Suprapubic skin (tissue), 4 donors: ENCODE measurements around the gene GIMAP8. TPM values are rescaled to one million over a fixed set of nuclear protein-coding genes. Genes with fewer than 3 reads are reported as not detected.
A peak's percentile ranks its signal among the peaks of the same experiment; 100 is the strongest.

Source experiments
- DNase-seq, 2 donors: peaks; one replicate each; pipeline ENCODE4 v3.0.0-alpha.2; 2019; ENCODE audit warnings: low spot score in 2 of 2
- H3K27ac ChIP-seq: fragments of 200-600 bp; sonication (generic); one replicate; pipeline ENCODE4 v1.5.1; 2019
- H3K27me3 ChIP-seq: fragments of 200-600 bp; sonication (generic); one replicate; pipeline ENCODE4 v1.5.1; 2019
- H3K36me3 ChIP-seq: fragments of 200-600 bp; sonication (generic); one replicate; pipeline ENCODE4 v1.5.1; 2019
- H3K4me1 ChIP-seq: fragments of 200-600 bp; sonication (generic); one replicate; pipeline ENCODE4 v1.5.1; 2019
- H3K4me3 ChIP-seq: fragments of 200-600 bp; sonication (generic); one replicate; pipeline ENCODE4 v1.5.1; 2019; ENCODE audit warnings: mild to moderate bottlenecking
- H3K9me3 ChIP-seq: fragments of 200-600 bp; sonication (generic); one replicate; pipeline ENCODE4 v1.5.1; 2019
- CTCF ChIP-seq, 2 donors: fragments of 200-600 bp in 1 of 2; fragments of 450-650 bp in 1 of 2; sonication (generic) in 1 of 2; IDR thresholded peaks; one replicate each; pipeline ENCODE4 v1.5.1; 2016 to 2019; ENCODE audit warnings: antibody characterized with exemption in 2 of 2, mild to moderate bottlenecking in 1 of 2, moderate library complexity in 1 of 2
- EP300 ChIP-seq: sonication (generic); formaldehyde crosslinking; IDR thresholded peaks from one replicate; pipeline ENCODE4 v1.6.1; 2017; ENCODE audit warnings: antibody characterized with exemption
- POLR2A ChIP-seq, 2 donors: fragments of 450-650 bp; IDR thresholded peaks; one replicate each; pipeline ENCODE4 v1.6.1; 2017; ENCODE audit warnings: antibody characterized with exemption in 2 of 2, mild to moderate bottlenecking in 2 of 2, moderate library complexity in 2 of 2
- POLR2AphosphoS5 ChIP-seq, 3 donors: sonication (generic); formaldehyde crosslinking; IDR thresholded peaks; one replicate each; pipeline ENCODE4 v1.6.1; 2017; ENCODE audit warnings: antibody characterized with exemption in 3 of 3
- WGBS: methylation state at CpG from one replicate; pipeline ENCODE4 v1.1.5; 2018; 5-methylcytosine and 5-hydroxymethylcytosine counted together
- total RNA-seq, 4 donors: library from RNA; depleted of rRNA; stranded (reverse); fragments of >200 nt; gene quantifications; one replicate each; pipeline ENCODE4 v1.1.0, GENCODE V29; 2016

Gene GIMAP8
- total RNA-seq, 4 donors from 2014 or later, result 1.5 to 5.6 (median 3.2) TPM

GRCh38 chr7:150410131-150410530 lies 40.3 kb upstream of the GIMAP8 start:
- no peak for TF ChIP-seq POLR2A (IDR thresholded peaks at IDR 0.05)
- no peak for TF ChIP-seq EP300
- no peak for TF ChIP-seq CTCF (IDR thresholded peaks at IDR 0.05)
- TF ChIP-seq POLR2AphosphoS5 (IDR thresholded peaks at IDR 0.05), result no peak
- 83% methylated on average over 6 of the region's 7 CpGs for WGBS
- H3K9me3 ChIP-seq, result no peaks in the 10 kb centered on the region
- peak; percentile 35 to 68 for DNase-seq
- H3K27ac ChIP-seq, result no peak overlapping the region
- no peaks in the 10 kb centered on the region for H3K27me3 ChIP-seq
- peaks cover 23% of the 10 kb centered on the region for H3K36me3 ChIP-seq
- H3K4me3 ChIP-seq, result no peak overlapping the region
- H3K4me1 ChIP-seq, result peaks cover 24% of the 10 kb centered on the region

DNA sequence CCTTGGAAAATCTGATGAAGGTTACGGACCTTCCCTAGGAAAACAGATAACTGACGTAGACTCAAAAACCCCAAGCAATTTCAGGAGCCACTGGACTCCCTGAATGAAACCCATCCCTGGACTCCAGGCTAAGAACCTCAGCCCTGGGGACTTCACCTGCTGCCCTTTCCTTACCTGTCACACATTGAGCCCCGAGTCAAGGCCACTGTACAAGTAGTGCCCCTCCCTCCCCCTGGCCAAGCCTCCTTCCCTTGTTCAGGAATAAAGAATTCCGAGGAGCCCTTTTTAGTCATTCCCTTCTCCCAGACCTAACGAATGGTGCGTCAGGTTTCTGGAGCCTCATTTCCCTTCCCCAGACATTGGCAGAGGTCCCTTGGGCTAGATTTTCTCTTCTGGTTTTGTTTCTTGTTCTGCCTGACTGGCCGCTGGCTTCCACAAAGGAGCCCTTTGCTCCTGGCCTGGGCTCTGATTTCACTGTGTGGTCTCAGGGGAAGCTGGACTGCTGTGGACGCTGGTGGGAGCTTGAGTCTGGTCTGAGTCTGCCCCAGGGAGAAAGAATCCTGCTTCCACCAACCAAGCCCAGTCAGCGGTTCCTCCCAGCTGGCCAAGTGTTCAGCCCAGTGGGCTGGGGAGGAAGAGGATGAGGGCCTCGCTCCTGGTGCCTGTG lies 39.6 kb upstream of the GIMAP8 start:
- peak; percentile 42 to 49 for DNase-seq
- TF ChIP-seq CTCF (IDR thresholded peaks at IDR 0.05), result no peak
- no peak for TF ChIP-seq POLR2A (IDR thresholded peaks at IDR 0.05)
- no peak for TF ChIP-seq EP300
- TF ChIP-seq POLR2AphosphoS5 (IDR thresholded peaks at IDR 0.05), result no peak
- H3K27ac ChIP-seq, result no peak overlapping the region
- 61% methylated on average over 10 of the region's 10 CpGs for WGBS
- peaks cover 22% of the 10 kb centered on the region for H3K4me1 ChIP-seq
- H3K27me3 ChIP-seq, result no peaks in the 10 kb centered on the region
- H3K36me3 ChIP-seq, result peaks cover 23% of the 10 kb centered on the region
- H3K9me3 ChIP-seq, result no peaks in the 10 kb centered on the region
- H3K4me3 ChIP-seq, result no peak overlapping the region

GRCh38 chr7:150411606-150412005 lies 38.8 kb upstream of the GIMAP8 start:
- DNase-seq, result peak in 1 of 2 donors; percentile 55
- Histone ChIP-seq H3K4me3 (no peak overlapping the region), H3K9me3 (no peaks in the 10 kb centered on the region), H3K27ac (no peak overlapping the region), H3K4me1 (peaks cover 14% of the 10 kb centered on the region), H3K36me3 (peaks cover 23% of the 10 kb centered on the region), H3K27me3 (no peaks in the 10 kb centered on the region)
- no peak for TF ChIP-seq POLR2A (IDR thresholded peaks at IDR 0.05)
- no peak for TF ChIP-seq CTCF (IDR thresholded peaks at IDR 0.05)
- TF ChIP-seq EP300, result no peak
- TF ChIP-seq POLR2AphosphoS5 (IDR thresholded peaks at IDR 0.05), result no peak
- 67% methylated on average over 11 of the region's 11 CpGs for WGBS

GRCh38 chr7:150412016-150412415 lies 38.4 kb upstream of the GIMAP8 start:
- peaks cover 10% of the 10 kb centered on the region for H3K4me1 ChIP-seq
- DNase-seq, result peak in 1 of 2 donors; percentile 55
- 88% methylated on average over 3 of the region's 11 CpGs for WGBS
- peaks cover 23% of the 10 kb centered on the region for H3K36me3 ChIP-seq
- no peak overlapping the region for H3K27ac ChIP-seq
- no peaks in the 10 kb centered on the region for H3K27me3 ChIP-seq
- H3K4me3 ChIP-seq, result no peak overlapping the region
- no peak for TF ChIP-seq POLR2AphosphoS5 (IDR thresholded peaks at IDR 0.05)
- no peak for TF ChIP-seq POLR2A (IDR thresholded peaks at IDR 0.05)
- no peak for TF ChIP-seq CTCF (IDR thresholded peaks at IDR 0.05)
- no peak for TF ChIP-seq EP300
- H3K9me3 ChIP-seq, result no peaks in the 10 kb centered on the region

- TF ChIP-seq POLR2A (IDR thresholded peaks at IDR 0.05) (no peak), EP300 (no peak), POLR2AphosphoS5 (IDR thresholded peaks at IDR 0.05) (no peak), CTCF (IDR thresholded peaks at IDR 0.05) (no peak)
- no peaks in the 10 kb centered on the region for H3K27me3 ChIP-seq
- H3K4me1 ChIP-seq, result peaks cover 7% of the 10 kb centered on the region
- H3K9me3 ChIP-seq, result no peaks in the 10 kb centered on the region
- H3K27ac ChIP-seq, result no peak overlapping the region
- WGBS, result 91% methylated on average over 28 of the region's 37 CpGs
- H3K36me3 ChIP-seq, result peaks cover 20% of the 10 kb centered on the region
- H3K4me3 ChIP-seq, result no peak overlapping the region
- DNase-seq, result no peak
Observed at GRCh38 chr7:150412518-150413488, 37.6 kb upstream of the GIMAP8 start.
